ENCODE results near the gene FBXW8. TPM values are rescaled to one million over a fixed set of nuclear protein-coding genes. Genes with fewer than 3 reads are reported as not detected.

The FBXW8 gene
- polyA plus RNA-seq, 1 donor = 13.1 TPM

DNA sequence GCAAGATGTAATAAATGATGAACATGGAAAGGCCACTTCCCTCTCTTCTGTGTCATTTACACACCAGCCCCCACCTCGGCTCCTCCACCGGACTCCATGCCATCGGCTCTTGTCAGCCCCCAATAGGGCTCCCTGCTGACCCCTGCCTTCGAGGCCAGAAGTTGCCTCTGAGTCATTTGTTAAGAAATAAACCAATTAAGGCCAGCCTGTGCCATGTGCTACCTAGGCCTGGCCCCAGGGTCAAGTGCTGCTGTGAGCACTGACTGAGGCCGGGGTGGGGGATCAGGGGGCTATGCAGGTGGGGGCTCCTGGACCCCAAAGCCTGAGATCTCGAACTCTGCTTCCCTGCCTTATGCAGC is 135.2 kb downstream of the FBXW8 start:
- H3K4me1 ChIP-seq (ENCODE audit: control insufficient read depth, insufficient read depth, low read length) = peaks cover 43% of the 10 kb centered on the region
- no peaks in the 10 kb centered on the region for H3K27me3 ChIP-seq (ENCODE audit: control insufficient read depth, insufficient read depth, low read length)
- no CpG with 5 or more reads among the region's 6 CpGs for WGBS (ENCODE audit: insufficient coverage, low lambda C conversion rate)
- no peak overlapping the region for H3K4me3 ChIP-seq (ENCODE audit: low read length)
- H3K36me3 ChIP-seq (ENCODE audit: control insufficient read depth, insufficient read depth, low read length) = no peaks in the 10 kb centered on the region
- peak in 1 of 2 donors; percentile 58 for DNase-seq
- H3K9me3 ChIP-seq (ENCODE audit: control insufficient read depth, low read depth, low read length) = peaks cover 5% of the 10 kb centered on the region
- H3K27ac ChIP-seq (ENCODE audit: low read length) = peak overlapping the region; percentile 9

DNA sequence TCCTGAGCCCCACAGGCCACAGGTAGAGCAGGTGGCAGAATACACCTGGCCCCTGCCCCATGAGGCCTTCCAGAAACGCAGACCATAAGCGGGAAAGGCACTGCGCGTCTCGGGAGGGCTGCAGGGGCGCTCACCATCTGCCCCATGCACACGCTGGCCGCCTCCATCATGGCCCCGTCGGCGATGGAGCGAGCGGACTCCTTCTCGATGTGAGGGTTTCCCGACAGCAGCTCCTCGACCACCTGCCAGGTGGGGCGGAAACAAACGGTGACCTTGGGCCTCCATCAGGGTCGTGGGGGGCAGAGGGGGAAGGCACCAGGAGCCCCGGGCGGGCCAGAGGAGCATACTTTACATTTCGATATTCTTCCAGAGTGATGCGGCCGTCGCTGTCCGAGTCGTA is 135.7 kb downstream of the FBXW8 start:
- Histone ChIP-seq H3K4me1 (ENCODE audit: control insufficient read depth, insufficient read depth, low read length) (peaks cover 47% of the 10 kb centered on the region), H3K27ac (ENCODE audit: low read length) (peak overlapping the region; percentile 9), H3K27me3 (ENCODE audit: control insufficient read depth, insufficient read depth, low read length) (peaks cover 3% of the 10 kb centered on the region), H3K9me3 (ENCODE audit: control insufficient read depth, low read depth, low read length) (peaks cover 5% of the 10 kb centered on the region), H3K36me3 (ENCODE audit: control insufficient read depth, insufficient read depth, low read length) (no peaks in the 10 kb centered on the region), H3K4me3 (ENCODE audit: low read length) (no peak overlapping the region)
- WGBS (ENCODE audit: insufficient coverage, low lambda C conversion rate) = no CpG with 5 or more reads among the region's 27 CpGs
- no peak for DNase-seq

DNA sequence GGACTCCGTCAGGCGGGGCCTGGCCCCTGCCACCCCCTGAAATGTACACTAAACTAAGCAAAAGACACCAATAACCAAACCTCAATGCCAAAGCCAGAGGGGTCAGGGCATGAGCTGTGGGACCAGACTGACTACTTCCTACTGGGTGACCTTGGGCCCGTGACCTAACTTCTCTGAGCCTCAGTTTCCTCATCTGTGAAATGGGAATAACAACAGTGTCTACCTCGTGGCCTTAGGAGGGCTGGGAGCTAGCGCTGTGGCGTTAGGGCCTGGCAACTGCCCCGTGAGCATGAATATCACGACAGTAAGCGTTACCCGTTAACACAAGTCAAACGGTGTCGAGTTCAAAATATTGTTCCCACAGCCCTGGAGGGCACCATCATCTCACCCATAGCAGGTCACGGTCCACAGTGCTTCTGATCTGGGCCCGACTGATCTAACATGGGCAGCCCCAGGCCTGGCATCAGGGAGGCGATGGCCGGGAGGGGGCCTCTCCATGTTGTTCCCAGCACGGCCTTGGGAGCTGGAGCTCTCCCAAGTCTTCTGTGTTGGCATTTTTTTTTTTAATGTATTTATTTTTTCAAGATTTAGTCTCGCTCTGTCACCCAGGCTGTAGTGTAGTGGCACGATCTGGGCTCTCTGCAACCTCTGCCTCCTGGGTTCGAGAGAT is 136.2 kb downstream of the FBXW8 start:
- peaks cover 5% of the 10 kb centered on the region for H3K9me3 ChIP-seq (ENCODE audit: control insufficient read depth, low read depth, low read length)
- H3K4me1 ChIP-seq (ENCODE audit: control insufficient read depth, insufficient read depth, low read length) = peaks cover 44% of the 10 kb centered on the region
- no peak for DNase-seq
- no peak overlapping the region for H3K4me3 ChIP-seq (ENCODE audit: low read length)
- WGBS (ENCODE audit: insufficient coverage, low lambda C conversion rate) = 100% methylated on average over 3 of the region's 20 CpGs
- H3K36me3 ChIP-seq (ENCODE audit: control insufficient read depth, insufficient read depth, low read length) = no peaks in the 10 kb centered on the region
- H3K27ac ChIP-seq (ENCODE audit: low read length) = no peak overlapping the region
- peaks cover 3% of the 10 kb centered on the region for H3K27me3 ChIP-seq (ENCODE audit: control insufficient read depth, insufficient read depth, low read length)

DNA sequence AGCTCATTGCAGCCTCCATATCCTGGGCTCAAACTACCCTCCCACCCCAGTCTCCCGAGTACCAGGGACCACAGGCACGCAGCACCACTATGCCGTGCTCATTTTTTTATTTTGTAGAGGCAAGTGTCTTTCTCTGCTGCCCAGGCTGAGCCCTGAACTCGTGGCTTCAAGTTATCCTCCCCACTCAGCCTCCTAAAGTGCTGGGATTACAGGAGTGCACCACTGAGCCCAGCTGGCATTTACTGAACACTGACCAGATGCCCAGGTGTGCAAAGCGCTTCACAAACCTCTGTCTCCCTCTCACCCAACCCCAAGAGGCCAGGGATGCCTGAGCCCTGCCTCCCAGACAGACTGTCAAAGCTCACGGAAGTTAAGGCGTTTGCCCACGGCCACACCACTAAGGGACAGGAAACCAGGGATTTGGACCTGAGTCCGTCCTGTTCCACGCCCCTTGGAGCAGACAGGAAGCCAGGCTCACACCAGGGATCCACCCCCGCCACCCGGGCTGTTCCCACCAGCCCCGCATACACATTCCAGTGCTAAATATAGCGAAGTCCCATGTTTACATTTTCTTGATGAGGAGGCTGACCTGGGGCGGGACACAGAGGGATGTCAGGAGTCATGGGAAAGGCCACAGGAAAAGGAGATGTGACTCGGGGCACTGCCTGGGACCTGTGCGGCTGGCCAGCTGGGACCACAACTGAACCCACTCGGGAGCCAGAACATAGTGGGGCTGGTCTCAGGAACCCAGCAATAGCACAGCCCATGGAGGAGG is 137.2 kb downstream of the FBXW8 start:
- Histone ChIP-seq H3K4me3 (ENCODE audit: low read length) (no peak overlapping the region), H3K4me1 (ENCODE audit: control insufficient read depth, insufficient read depth, low read length) (peaks cover 34% of the 10 kb centered on the region), H3K9me3 (ENCODE audit: control insufficient read depth, low read depth, low read length) (peaks cover 5% of the 10 kb centered on the region), H3K27me3 (ENCODE audit: control insufficient read depth, insufficient read depth, low read length) (peaks cover 3% of the 10 kb centered on the region), H3K27ac (ENCODE audit: low read length) (no peak overlapping the region), H3K36me3 (ENCODE audit: control insufficient read depth, insufficient read depth, low read length) (no peaks in the 10 kb centered on the region)
- no CpG with 5 or more reads among the region's 18 CpGs for whole genome bisulfite sequencing (ENCODE audit: insufficient coverage, low lambda C conversion rate)
- DNase-seq = peak; percentile 45

DNA sequence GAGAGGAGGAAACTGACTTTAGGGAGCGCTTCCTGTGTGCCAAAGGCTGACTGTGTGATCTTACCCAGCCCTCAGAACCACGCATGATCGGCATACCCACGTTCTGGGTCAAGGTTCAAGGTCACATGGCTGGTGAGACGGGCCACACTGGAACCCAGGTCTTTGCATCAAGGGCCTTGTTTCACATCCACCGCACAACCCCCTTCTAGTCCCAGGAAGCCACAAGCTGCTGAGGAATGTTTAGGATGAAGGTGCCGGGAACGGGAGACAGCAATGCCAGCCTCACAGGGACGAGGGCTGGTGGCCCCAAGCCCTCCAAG is 137.8 kb downstream of the FBXW8 start:
- H3K36me3 ChIP-seq (ENCODE audit: control insufficient read depth, insufficient read depth, low read length) = no peaks in the 10 kb centered on the region
- peaks cover 3% of the 10 kb centered on the region for H3K27me3 ChIP-seq (ENCODE audit: control insufficient read depth, insufficient read depth, low read length)
- DNase-seq = no peak
- H3K9me3 ChIP-seq (ENCODE audit: control insufficient read depth, low read depth, low read length) = peaks cover 5% of the 10 kb centered on the region
- WGBS (ENCODE audit: insufficient coverage, low lambda C conversion rate) = no CpG with 5 or more reads among the region's 9 CpGs
- H3K4me3 ChIP-seq (ENCODE audit: low read length) = no peak overlapping the region
- peaks cover 32% of the 10 kb centered on the region for H3K4me1 ChIP-seq (ENCODE audit: control insufficient read depth, insufficient read depth, low read length)
- H3K27ac ChIP-seq (ENCODE audit: low read length) = no peak overlapping the region

DNA sequence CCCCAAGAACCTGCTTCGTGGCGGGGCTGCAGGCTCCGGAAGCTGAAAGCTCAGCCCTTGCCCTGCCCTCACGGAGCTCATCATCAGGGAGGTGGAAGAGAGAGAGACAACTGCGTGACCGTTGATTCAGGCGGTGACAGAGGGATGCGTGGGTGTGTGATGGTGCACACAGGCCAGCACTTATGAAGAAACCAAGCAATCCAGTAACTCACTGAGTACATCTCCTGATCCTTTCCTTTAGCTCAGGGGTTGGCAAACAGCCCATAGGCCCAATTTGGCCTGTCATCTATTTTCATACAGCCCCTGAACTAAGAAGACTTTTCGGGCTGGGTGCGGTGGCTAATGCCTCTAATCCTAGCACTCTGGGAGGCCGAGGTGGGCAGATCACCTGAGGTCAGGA is 138.5 kb downstream of the FBXW8 start:
- no CpG with 5 or more reads among the region's 11 CpGs for WGBS (ENCODE audit: insufficient coverage, low lambda C conversion rate)
- H3K9me3 ChIP-seq (ENCODE audit: control insufficient read depth, low read depth, low read length) = peaks cover 5% of the 10 kb centered on the region
- H3K36me3 ChIP-seq (ENCODE audit: control insufficient read depth, insufficient read depth, low read length) = no peaks in the 10 kb centered on the region
- DNase-seq = no peak
- H3K4me1 ChIP-seq (ENCODE audit: control insufficient read depth, insufficient read depth, low read length) = peaks cover 32% of the 10 kb centered on the region
- H3K27me3 ChIP-seq (ENCODE audit: control insufficient read depth, insufficient read depth, low read length) = peaks cover 3% of the 10 kb centered on the region
- H3K4me3 ChIP-seq (ENCODE audit: low read length) = no peak overlapping the region
- no peak overlapping the region for H3K27ac ChIP-seq (ENCODE audit: low read length)

DNA sequence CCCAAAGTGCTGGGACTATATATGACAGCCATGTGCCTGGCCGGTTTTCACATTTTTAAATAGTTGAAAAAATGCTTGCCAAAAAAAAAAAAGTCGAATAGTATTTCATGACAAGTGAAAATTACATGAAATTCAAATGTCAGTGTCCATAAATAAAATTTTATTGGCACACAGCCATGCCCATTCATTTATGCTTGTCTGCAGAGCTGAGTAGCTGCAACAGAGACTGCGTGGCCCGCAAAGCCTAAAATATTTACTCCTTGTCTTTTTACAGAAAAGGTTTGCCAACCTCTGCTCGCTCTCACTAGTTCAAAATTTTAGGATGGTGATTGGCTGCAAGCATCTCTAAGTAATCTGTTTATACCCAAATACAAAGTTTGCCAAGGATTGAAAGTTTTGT is 139.3 kb downstream of the FBXW8 start:
- Histone ChIP-seq H3K4me1 (ENCODE audit: control insufficient read depth, insufficient read depth, low read length) (peaks cover 28% of the 10 kb centered on the region), H3K27ac (ENCODE audit: low read length) (no peak overlapping the region), H3K9me3 (ENCODE audit: control insufficient read depth, low read depth, low read length) (peaks cover 5% of the 10 kb centered on the region), H3K36me3 (ENCODE audit: control insufficient read depth, insufficient read depth, low read length) (no peaks in the 10 kb centered on the region), H3K27me3 (ENCODE audit: control insufficient read depth, insufficient read depth, low read length) (peaks cover 3% of the 10 kb centered on the region), H3K4me3 (ENCODE audit: low read length) (no peak overlapping the region)
- no CpG with 5 or more reads among the region's 5 CpGs for WGBS (ENCODE audit: insufficient coverage, low lambda C conversion rate)
- DNase-seq = no peak

DNA sequence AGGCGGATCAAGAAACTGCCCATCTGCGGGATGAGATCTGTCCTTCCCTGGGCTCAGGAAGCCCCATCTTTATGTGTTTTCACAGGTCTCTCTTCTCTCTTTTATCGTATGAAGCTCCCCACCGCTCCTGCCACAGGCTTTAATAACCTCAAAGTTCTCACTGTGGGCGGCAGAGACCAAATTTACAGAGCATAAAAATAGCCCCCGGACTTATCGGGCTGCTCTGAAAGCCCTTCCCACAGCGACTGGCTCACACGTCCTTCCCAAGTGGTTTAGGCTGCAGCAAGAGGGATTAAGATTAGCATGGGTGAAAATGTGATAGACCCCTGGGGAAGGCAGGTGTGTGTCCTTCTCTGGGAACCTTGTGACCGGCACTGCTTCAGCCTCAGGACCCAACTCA is 140.6 kb downstream of the FBXW8 start:
- H3K27ac ChIP-seq (ENCODE audit: low read length) = no peak overlapping the region
- H3K36me3 ChIP-seq (ENCODE audit: control insufficient read depth, insufficient read depth, low read length) = no peaks in the 10 kb centered on the region
- DNase-seq = no peak
- H3K4me1 ChIP-seq (ENCODE audit: control insufficient read depth, insufficient read depth, low read length) = peaks cover 15% of the 10 kb centered on the region
- WGBS (ENCODE audit: insufficient coverage, low lambda C conversion rate) = 86% methylated on average over 1 of the region's 10 CpGs
- H3K4me3 ChIP-seq (ENCODE audit: low read length) = no peak overlapping the region
- H3K27me3 ChIP-seq (ENCODE audit: control insufficient read depth, insufficient read depth, low read length) = peaks cover 3% of the 10 kb centered on the region
- peaks cover 3% of the 10 kb centered on the region for H3K9me3 ChIP-seq (ENCODE audit: control insufficient read depth, low read depth, low read length)

DNA sequence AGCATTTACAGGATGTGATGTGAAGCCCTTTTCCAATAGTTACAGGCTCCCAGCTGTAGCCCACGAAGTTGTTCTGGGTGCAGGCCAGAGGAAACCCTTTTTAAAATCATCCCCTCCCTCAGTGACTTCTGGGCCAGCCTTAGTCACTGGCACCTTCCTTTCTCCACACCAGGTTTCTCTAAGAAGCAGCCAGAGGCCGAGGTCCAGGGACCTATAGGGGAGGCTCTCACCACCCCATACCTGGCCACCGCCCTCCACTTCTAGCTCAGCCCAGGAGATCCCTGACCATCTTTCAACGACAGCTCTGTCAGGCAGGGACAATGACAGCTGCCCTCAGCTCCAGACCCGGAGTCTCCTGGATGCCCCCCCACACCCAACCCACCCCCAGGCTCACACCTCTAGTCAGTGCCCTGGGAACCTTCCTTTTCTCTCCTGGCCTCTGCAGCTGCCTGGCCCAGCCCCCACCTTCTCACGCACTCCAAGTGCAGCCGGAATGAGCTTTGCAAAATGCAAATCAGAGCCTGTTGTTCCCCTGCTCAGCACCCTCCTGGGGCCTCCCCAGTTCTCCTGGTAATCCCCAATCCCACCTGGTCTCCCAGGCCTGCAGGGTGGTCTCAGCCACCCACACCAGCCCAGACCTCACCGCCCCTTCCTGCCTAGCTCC is 141.8 kb downstream of the FBXW8 start:
- Histone ChIP-seq H3K4me3 (ENCODE audit: low read length) (no peak overlapping the region), H3K27me3 (ENCODE audit: control insufficient read depth, insufficient read depth, low read length) (peaks cover 3% of the 10 kb centered on the region), H3K9me3 (ENCODE audit: control insufficient read depth, low read depth, low read length) (no peaks in the 10 kb centered on the region), H3K27ac (ENCODE audit: low read length) (no peak overlapping the region), H3K36me3 (ENCODE audit: control insufficient read depth, insufficient read depth, low read length) (no peaks in the 10 kb centered on the region), H3K4me1 (ENCODE audit: control insufficient read depth, insufficient read depth, low read length) (peaks cover 14% of the 10 kb centered on the region)
- no peak for DNase-seq
- WGBS (ENCODE audit: insufficient coverage, low lambda C conversion rate) = no CpG with 5 or more reads among the region's 8 CpGs

DNA sequence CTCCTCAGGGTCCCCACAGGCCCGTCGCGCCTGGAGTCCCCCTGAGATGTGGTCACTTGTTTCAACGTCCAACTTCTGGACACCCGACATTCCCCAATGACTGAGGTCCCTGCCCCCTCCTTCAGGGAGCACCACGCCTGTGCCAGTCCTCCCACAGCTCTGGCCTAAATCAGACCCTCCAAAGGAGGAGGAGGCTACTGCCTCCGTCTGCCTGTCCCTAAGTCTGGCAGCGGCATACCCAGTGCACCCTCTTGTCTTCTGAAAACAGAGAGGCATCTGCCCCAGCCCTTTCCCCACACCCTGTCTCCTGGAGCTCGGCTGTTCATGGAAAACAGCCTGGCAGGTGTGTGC is 142.3 kb downstream of the FBXW8 start:
- DNase-seq = no peak
- no peak overlapping the region for H3K4me3 ChIP-seq (ENCODE audit: low read length)
- no peak overlapping the region for H3K27ac ChIP-seq (ENCODE audit: low read length)
- H3K4me1 ChIP-seq (ENCODE audit: control insufficient read depth, insufficient read depth, low read length) = peaks cover 13% of the 10 kb centered on the region
- no CpG with 5 or more reads among the region's 9 CpGs for WGBS (ENCODE audit: insufficient coverage, low lambda C conversion rate)
- no peaks in the 10 kb centered on the region for H3K36me3 ChIP-seq (ENCODE audit: control insufficient read depth, insufficient read depth, low read length)
- H3K27me3 ChIP-seq (ENCODE audit: control insufficient read depth, insufficient read depth, low read length) = peaks cover 3% of the 10 kb centered on the region
- H3K9me3 ChIP-seq (ENCODE audit: control insufficient read depth, low read depth, low read length) = no peaks in the 10 kb centered on the region

Measured in large intestine (tissue), 3 donors.